Activated CD8-positive, alpha-beta memory T cell treated with anti-CD3 and anti-CD28 coated beads, Interleukin-2, amount 10 ng/mL, durations not matched to agents 7 days and 5 days (primary cell): ENCODE results near the gene GPR31. TPM values are rescaled to one million over a fixed set of nuclear protein-coding genes. Genes with fewer than 3 reads are reported as not detected.

Experiments
- ATAC-seq: fragments of 150-1000 bp; cut with Tn5 transposase; one replicate; pipeline ENCODE4 v1.10.0; 2021; ENCODE audit warnings: moderate library complexity
- CTCF ChIA-PET: fragments of 350-600 bp; sonication (Branson Sonifier 250); formaldehyde crosslinking; loops from one replicate; lab custom pipeline; 2021; ENCODE audit warnings: antibody characterized with exemption; lab: Charles Lee
- DNase-seq: peaks from one replicate; pipeline ENCODE4 v3.0.0-alpha.2; 2020
- H3K27ac Mint-ChIP-seq: one replicate; pipeline ENCODE4 v1.8.0; 2021; ENCODE audit warnings: mild to moderate bottlenecking, mixed read lengths
- H3K27me3 Mint-ChIP-seq: one replicate; pipeline ENCODE4 v1.8.0; 2021; ENCODE audit warnings: mixed read lengths
- H3K36me3 Mint-ChIP-seq: one replicate; pipeline ENCODE4 v1.8.0; 2021; ENCODE audit warnings: mild to moderate bottlenecking, mixed read lengths
- H3K4me1 Mint-ChIP-seq: one replicate; pipeline ENCODE4 v1.8.0; 2021; ENCODE audit warnings: mixed read lengths
- H3K4me3 Mint-ChIP-seq: one replicate; pipeline ENCODE4 v1.8.0; 2021; ENCODE audit warnings: mild to moderate bottlenecking, moderate library complexity, mixed read lengths
- H3K9me3 Mint-ChIP-seq: one replicate; pipeline ENCODE4 v1.8.0; 2022; ENCODE audit warnings: low read depth, mixed read lengths
- total RNA-seq, 2 experiments: library from RNA; stranded (reverse); gene quantifications; one replicate each; pipeline ENCODE4 v1.2.3, GENCODE V29; 2021

GPR31 gene
- total RNA-seq, 2 experiments from 2014 or later: not detected

DNA sequence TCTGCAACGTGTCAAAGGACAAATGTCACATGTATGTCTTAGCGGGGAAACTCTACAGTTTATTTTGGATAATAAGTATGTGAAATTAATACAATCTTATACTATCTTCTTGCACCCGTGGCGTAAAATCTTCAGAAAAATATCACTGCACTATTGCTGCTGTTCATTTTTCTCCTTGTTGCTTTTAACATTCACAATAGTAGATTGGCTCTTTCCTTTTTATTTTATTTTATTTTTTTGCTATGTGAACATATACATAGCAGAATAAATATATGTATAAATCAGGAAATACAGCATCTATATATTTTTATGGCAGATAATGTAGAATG lies 15.4 kb downstream of the GPR31 start:
- Mint-ChIP-seq H3K27ac (no peak overlapping the region), H3K4me1 (peaks cover 23% of the 10 kb centered on the region), H3K9me3 (no peaks in the 10 kb centered on the region), H3K36me3 (peaks cover 6% of the 10 kb centered on the region), H3K27me3 (peaks cover 15% of the 10 kb centered on the region), H3K4me3 (no peak overlapping the region)
- CTCF ChIA-PET: interaction anchor here (0.7 to 2.6 kb wide), 21 partner anchors 10 to 374 kb away, joined by 3 to 20 read pairs (median 4); partner anchors contain the start of genes CCR6 and CEP43
- ATAC-seq: no peak
- no peak for DNase-seq

- no peak overlapping the region for H3K4me3 Mint-ChIP-seq
- CTCF ChIA-PET: interaction anchor here (0.6 to 2.6 kb wide), 26 partner anchors 9 to 373 kb away, joined by 3 to 20 read pairs (median 4); partner anchors contain the start of genes CCR6 and CEP43
- no peaks in the 10 kb centered on the region for H3K9me3 Mint-ChIP-seq
Observed at GRCh38 chr6:167141667-167142432, 15.9 kb downstream of the GPR31 start.

GRCh38 chr6:167140589-167141474 lies 16.9 kb downstream of the GPR31 start:
- peaks cover 8% of the 10 kb centered on the region for H3K27me3 Mint-ChIP-seq
- no peaks in the 10 kb centered on the region for H3K9me3 Mint-ChIP-seq
- H3K36me3 Mint-ChIP-seq: peaks cover 20% of the 10 kb centered on the region
- H3K27ac Mint-ChIP-seq: no peak overlapping the region
- CTCF ChIA-PET: interaction anchor here (0.9 to 2.6 kb wide), 16 partner anchors 8 to 366 kb away, joined by 3 to 20 read pairs (median 4); partner anchors contain the start of genes CCR6 and CEP43
- peaks cover 31% of the 10 kb centered on the region for H3K4me1 Mint-ChIP-seq
- ATAC-seq: no peak
- no peak for DNase-seq
- no peak overlapping the region for H3K4me3 Mint-ChIP-seq

More at GRCh38 chr6:167141667-167142432, 15.9 kb downstream of the GPR31 start:
- DNase-seq (peak; percentile 69), ATAC-seq (peak; percentile 88)
- Mint-ChIP-seq H3K27me3 (peaks cover 15% of the 10 kb centered on the region), H3K27ac (no peak overlapping the region), H3K36me3 (peaks cover 11% of the 10 kb centered on the region), H3K4me1 (peaks cover 23% of the 10 kb centered on the region)

GRCh38 chr6:167139761-167140160 lies 18.0 kb downstream of the GPR31 start:
- H3K27ac Mint-ChIP-seq: no peak overlapping the region
- CTCF ChIA-PET: interaction anchor here (0.8 to 2.5 kb wide), 6 partner anchors 11 to 365 kb away, joined by 4 to 8 read pairs (median 5); partner anchors contain the start of gene CEP43
- ATAC-seq: no peak
- peaks cover 6% of the 10 kb centered on the region for H3K27me3 Mint-ChIP-seq
- H3K4me1 Mint-ChIP-seq: peaks cover 32% of the 10 kb centered on the region
- DNase-seq: no peak
- H3K4me3 Mint-ChIP-seq: no peak overlapping the region
- no peaks in the 10 kb centered on the region for H3K9me3 Mint-ChIP-seq
- H3K36me3 Mint-ChIP-seq: peaks cover 28% of the 10 kb centered on the region

- ATAC-seq (no peak), DNase-seq (no peak)
- Mint-ChIP-seq H3K4me1 (peaks cover 33% of the 10 kb centered on the region), H3K27me3 (peaks cover 3% of the 10 kb centered on the region), H3K9me3 (no peaks in the 10 kb centered on the region), H3K36me3 (peaks cover 38% of the 10 kb centered on the region), H3K27ac (no peak overlapping the region), H3K4me3 (no peak overlapping the region)
- CTCF ChIA-PET: interaction anchor here (0.8 to 1.9 kb wide), 3 partner anchors 15 to 363 kb away, joined by 3 to 10 read pairs (median 4); partner anchors contain the start of gene CCR6
Observed at GRCh38 chr6:167137881-167138280, 19.9 kb downstream of the GPR31 start.

DNA sequence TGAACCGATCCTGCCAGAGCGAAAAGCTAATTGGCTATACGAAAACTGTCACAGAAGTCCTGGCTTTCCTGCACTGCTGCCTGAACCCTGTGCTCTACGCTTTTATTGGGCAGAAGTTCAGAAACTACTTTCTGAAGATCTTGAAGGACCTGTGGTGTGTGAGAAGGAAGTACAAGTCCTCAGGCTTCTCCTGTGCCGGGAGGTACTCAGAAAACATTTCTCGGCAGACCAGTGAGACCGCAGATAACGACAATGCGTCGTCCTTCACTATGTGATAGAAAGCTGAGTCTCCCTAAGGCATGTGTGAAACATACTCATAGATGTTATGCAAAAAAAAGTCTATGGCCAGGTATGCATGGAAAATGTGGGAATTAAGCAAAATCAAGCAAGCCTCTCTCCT lies 20.7 kb downstream of the GPR31 start:
- Mint-ChIP-seq H3K27me3 (no peaks in the 10 kb centered on the region), H3K4me1 (peaks cover 30% of the 10 kb centered on the region), H3K9me3 (no peaks in the 10 kb centered on the region), H3K4me3 (no peak overlapping the region), H3K36me3 (peaks cover 41% of the 10 kb centered on the region), H3K27ac (no peak overlapping the region)
- CTCF ChIA-PET: interaction anchor here (0.7 to 1.6 kb wide), 2 partner anchors 12 to 362 kb away, joined by 3 to 4 read pairs; no protein-coding TSS in a partner anchor
- ATAC-seq (no peak), DNase-seq (no peak)

GRCh38 chr6:167136376-167136775 lies 21.4 kb downstream of the GPR31 start:
- H3K27ac Mint-ChIP-seq: no peak overlapping the region
- H3K9me3 Mint-ChIP-seq: no peaks in the 10 kb centered on the region
- no peaks in the 10 kb centered on the region for H3K27me3 Mint-ChIP-seq
- ATAC-seq (no peak), DNase-seq (no peak)
- peaks cover 43% of the 10 kb centered on the region for H3K36me3 Mint-ChIP-seq
- peaks cover 25% of the 10 kb centered on the region for H3K4me1 Mint-ChIP-seq
- CTCF ChIA-PET: interaction anchor here (0.7 kb wide), 1 partner anchor 11 kb away, joined by 3 read pairs; no protein-coding TSS in a partner anchor
- H3K4me3 Mint-ChIP-seq: no peak overlapping the region

DNA sequence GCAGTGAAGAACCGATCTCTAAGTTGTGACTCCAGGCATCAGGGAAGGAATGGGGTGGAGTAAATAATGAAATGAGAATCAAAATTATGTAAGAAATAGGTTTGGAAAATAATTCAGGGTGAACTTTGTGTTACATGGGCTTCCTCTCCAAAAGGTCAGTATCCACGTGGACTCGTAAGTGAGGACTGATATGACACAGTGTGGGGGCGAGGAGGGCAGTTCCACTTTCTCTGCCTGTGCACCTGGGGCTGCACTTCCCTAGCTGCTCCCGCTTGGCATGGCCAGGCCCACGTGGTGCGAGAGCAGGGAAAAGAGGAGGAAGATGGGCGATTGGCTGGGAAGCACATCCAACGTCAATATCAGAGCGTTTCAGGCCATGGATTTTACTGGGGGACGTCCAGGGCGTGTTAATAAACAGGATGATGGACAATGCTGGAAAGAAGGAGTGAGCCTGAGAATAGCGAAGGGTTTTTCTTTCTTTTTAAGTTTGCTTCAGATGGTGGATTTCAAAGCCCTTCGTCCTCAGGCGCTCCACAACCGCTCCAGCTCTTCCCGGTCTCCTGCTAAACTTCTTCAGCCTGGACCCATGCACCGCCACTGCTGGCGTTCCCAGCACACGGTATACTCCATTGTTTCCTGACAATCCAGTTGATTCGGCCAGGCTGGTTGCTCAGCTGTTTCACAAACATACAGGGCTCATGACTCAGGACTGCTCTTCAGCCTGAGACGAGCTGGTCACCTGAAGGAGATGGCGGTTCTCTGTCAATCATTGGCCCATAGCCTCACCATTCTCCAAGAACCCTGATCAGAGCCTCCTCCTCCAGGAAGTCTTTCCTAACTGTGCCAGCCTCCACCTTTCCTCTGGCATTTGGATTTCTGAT lies 23.1 kb downstream of the GPR31 start:
- ATAC-seq (no peak), DNase-seq (no peak)
- Mint-ChIP-seq H3K4me1 (peaks cover 22% of the 10 kb centered on the region), H3K4me3 (no peak overlapping the region), H3K27ac (no peak overlapping the region), H3K9me3 (no peaks in the 10 kb centered on the region), H3K36me3 (peaks cover 43% of the 10 kb centered on the region), H3K27me3 (no peaks in the 10 kb centered on the region)
- CTCF ChIA-PET: no interaction called here

GRCh38 chr6:167130712-167131684 lies 26.8 kb downstream of the GPR31 start:
- ATAC-seq (no peak), DNase-seq (no peak)
- CTCF ChIA-PET: interaction anchor here (1.5 kb wide), 1 partner anchor 11 kb away, joined by 4 read pairs; no protein-coding TSS in a partner anchor
- peaks cover 48% of the 10 kb centered on the region for H3K36me3 Mint-ChIP-seq
- peaks cover 34% of the 10 kb centered on the region for H3K4me1 Mint-ChIP-seq
- peaks cover 5% of the 10 kb centered on the region for H3K9me3 Mint-ChIP-seq
- no peak overlapping the region for H3K27ac Mint-ChIP-seq
- no peaks in the 10 kb centered on the region for H3K27me3 Mint-ChIP-seq
- no peak overlapping the region for H3K4me3 Mint-ChIP-seq

DNA sequence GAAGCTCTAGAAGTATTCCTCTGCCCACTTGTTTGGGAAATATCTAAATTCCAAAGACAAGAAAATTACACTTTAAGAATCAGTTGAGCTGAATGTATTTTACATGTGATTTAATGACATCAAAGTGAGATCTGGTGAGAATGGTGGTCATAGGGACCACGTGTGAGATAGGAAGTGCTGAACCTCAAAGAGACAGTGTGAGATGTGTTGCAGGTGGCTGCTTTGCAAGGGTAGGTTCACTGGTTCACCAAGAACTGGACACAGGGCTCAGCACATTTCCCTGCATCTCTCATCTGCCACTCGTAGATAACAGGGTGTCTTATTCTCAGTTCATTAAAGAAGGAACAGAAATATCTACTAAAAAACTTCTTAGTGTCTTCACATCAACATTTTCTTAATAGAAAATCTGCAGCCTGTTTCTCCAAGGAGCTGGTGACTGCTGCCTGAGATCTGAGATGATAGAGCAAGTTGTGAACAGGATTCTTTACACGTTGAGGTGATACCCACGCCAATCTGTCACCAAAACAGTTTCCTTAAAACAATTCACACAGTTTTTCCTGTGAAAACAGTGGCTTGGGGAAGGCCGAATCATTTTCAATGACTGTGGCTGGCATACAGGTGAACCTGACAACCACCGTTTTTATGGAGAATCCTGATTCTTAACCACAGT lies 27.6 kb downstream of the GPR31 start:
- peaks cover 46% of the 10 kb centered on the region for H3K36me3 Mint-ChIP-seq
- H3K27me3 Mint-ChIP-seq: no peaks in the 10 kb centered on the region
- DNase-seq (no peak), ATAC-seq (peak; percentile 79)
- no peak overlapping the region for H3K4me3 Mint-ChIP-seq
- CTCF ChIA-PET: interaction anchor here (1.0 to 1.9 kb wide), 4 partner anchors 9 to 130 kb away, joined by 3 to 5 read pairs (median 4); partner anchors contain the start of gene CEP43
- H3K4me1 Mint-ChIP-seq: peaks cover 35% of the 10 kb centered on the region
- peak overlapping the region; percentile 37 for H3K27ac Mint-ChIP-seq
- peaks cover 5% of the 10 kb centered on the region for H3K9me3 Mint-ChIP-seq

DNA sequence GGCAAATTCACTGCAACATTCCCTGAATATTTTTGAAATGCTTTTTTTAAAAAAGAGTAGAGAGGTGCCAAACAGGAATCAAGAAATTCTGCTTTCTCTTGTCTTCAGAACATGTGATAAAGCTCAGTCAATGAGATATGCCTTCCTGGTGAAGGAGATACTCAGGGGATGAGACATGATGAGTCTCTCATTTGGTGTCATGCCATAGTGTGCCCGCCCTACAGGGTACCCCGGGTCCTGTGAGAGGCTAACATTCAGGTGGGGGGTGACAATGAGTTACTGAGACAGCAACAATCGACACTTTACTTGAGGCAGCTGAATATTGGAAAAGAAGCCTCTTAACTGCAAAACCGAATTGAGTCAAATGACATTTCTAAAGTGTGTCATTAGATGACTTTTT lies 28.2 kb downstream of the GPR31 start:
- no peak overlapping the region for H3K4me3 Mint-ChIP-seq
- H3K4me1 Mint-ChIP-seq: peaks cover 40% of the 10 kb centered on the region
- peaks cover 5% of the 10 kb centered on the region for H3K9me3 Mint-ChIP-seq
- CTCF ChIA-PET: interaction anchor here (1.0 to 1.9 kb wide), 6 partner anchors 9 to 130 kb away, joined by 3 to 5 read pairs (median 4); partner anchors contain the start of gene CEP43
- peaks cover 47% of the 10 kb centered on the region for H3K36me3 Mint-ChIP-seq
- no peak for ATAC-seq
- no peaks in the 10 kb centered on the region for H3K27me3 Mint-ChIP-seq
- DNase-seq: no peak
- peak overlapping the region; percentile 37 for H3K27ac Mint-ChIP-seq
